ENCODE measurements around the gene CDYL.

The CDYL gene

GRCh38 chr6:4872841-4873240 lies 96.6 kb downstream of the CDYL start:
- DNase-seq (ENCODE audit: extremely low read depth in 1 of 2, low read depth in 1 of 2), result no peak

- DNase-seq (ENCODE audit: extremely low read depth in 1 of 2, low read depth in 1 of 2), result no peak
These were observed 97.7 kb downstream of the CDYL start for GRCh38 chr6:4873928-4874327.

GRCh38 chr6:4879741-4880275 lies 103.6 kb downstream of the CDYL start:
- no peak for DNase-seq (ENCODE audit: extremely low read depth in 1 of 2, low read depth in 1 of 2)

- no peak for DNase-seq (ENCODE audit: extremely low read depth in 1 of 2, low read depth in 1 of 2)
These were observed 104.2 kb downstream of the CDYL start for GRCh38 chr6:4880363-4880762.

GRCh38 chr6:4883298-4883697 lies 107.1 kb downstream of the CDYL start:
- no peak for DNase-seq (ENCODE audit: extremely low read depth in 1 of 2, low read depth in 1 of 2)

- DNase-seq (ENCODE audit: extremely low read depth in 1 of 2, low read depth in 1 of 2), result no peak
These were observed 108.6 kb downstream of the CDYL start for GRCh38 chr6:4884646-4885340.

- no peak for DNase-seq (ENCODE audit: extremely low read depth in 1 of 2, low read depth in 1 of 2)
These were observed 109.2 kb downstream of the CDYL start for GRCh38 chr6:4885341-4885933.

GRCh38 chr6:4888841-4889240 lies 112.6 kb downstream of the CDYL start:
- DNase-seq (ENCODE audit: extremely low read depth in 1 of 2, low read depth in 1 of 2), result no peak

- no peak for DNase-seq (ENCODE audit: extremely low read depth in 1 of 2, low read depth in 1 of 2)
These were observed 113.5 kb downstream of the CDYL start for GRCh38 chr6:4889701-4890100.

- no peak for DNase-seq (ENCODE audit: extremely low read depth in 1 of 2, low read depth in 1 of 2)
These were observed 114.0 kb downstream of the CDYL start for GRCh38 chr6:4890191-4890590.

- DNase-seq (ENCODE audit: extremely low read depth in 1 of 2, low read depth in 1 of 2), result no peak
These were observed 114.4 kb downstream of the CDYL start for GRCh38 chr6:4890627-4891026.

GRCh38 chr6:4891141-4891540 lies 114.9 kb downstream of the CDYL start:
- no peak for DNase-seq (ENCODE audit: extremely low read depth in 1 of 2, low read depth in 1 of 2)

GRCh38 chr6:4892785-4893485 lies 116.7 kb downstream of the CDYL start:
- DNase-seq (ENCODE audit: extremely low read depth in 1 of 2, low read depth in 1 of 2), result no peak

- DNase-seq (ENCODE audit: extremely low read depth in 1 of 2, low read depth in 1 of 2), result no peak
These were observed 117.8 kb downstream of the CDYL start for GRCh38 chr6:4894049-4894448.

GRCh38 chr6:4895971-4896370 lies 119.8 kb downstream of the CDYL start:
- DNase-seq (ENCODE audit: extremely low read depth in 1 of 2, low read depth in 1 of 2), result no peak

GRCh38 chr6:4896401-4896800 lies 120.2 kb downstream of the CDYL start:
- no peak for DNase-seq (ENCODE audit: extremely low read depth in 1 of 2, low read depth in 1 of 2)

GRCh38 chr6:4899249-4900034 lies 123.2 kb downstream of the CDYL start:
- DNase-seq (ENCODE audit: extremely low read depth in 1 of 2, low read depth in 1 of 2), result no peak

GRCh38 chr6:4901386-4902061 lies 125.3 kb downstream of the CDYL start:
- no peak for DNase-seq (ENCODE audit: extremely low read depth in 1 of 2, low read depth in 1 of 2)

- DNase-seq (ENCODE audit: extremely low read depth in 1 of 2, low read depth in 1 of 2), result no peak
These were observed 126.2 kb downstream of the CDYL start for GRCh38 chr6:4902363-4902762.

GRCh38 chr6:4903121-4903520 lies 126.9 kb downstream of the CDYL start:
- no peak for DNase-seq (ENCODE audit: extremely low read depth in 1 of 2, low read depth in 1 of 2)
